Occipital lobe (tissue), 2 donors: Measurements from ENCODE around the gene CT55. TPM values are rescaled to one million over a fixed set of nuclear protein-coding genes. Genes with fewer than 3 reads are reported as not detected.
"Not testable (repeated sequence)": the region's sequence is repeated elsewhere in the genome, so short reads cannot be mapped to it uniquely, and the experiment has no call there.

ENCODE experiments used
- DNase-seq: peaks from one replicate; lab custom pipeline; 2025; lab: John Stamatoyannopoulos, UW
- total RNA-seq: library from RNA; depleted of rRNA; stranded (reverse); fragments of >200 nt; gene quantifications from one replicate; pipeline ENCODE4 v1.2.3, GENCODE V29; 2014

CT55 gene, protein sequence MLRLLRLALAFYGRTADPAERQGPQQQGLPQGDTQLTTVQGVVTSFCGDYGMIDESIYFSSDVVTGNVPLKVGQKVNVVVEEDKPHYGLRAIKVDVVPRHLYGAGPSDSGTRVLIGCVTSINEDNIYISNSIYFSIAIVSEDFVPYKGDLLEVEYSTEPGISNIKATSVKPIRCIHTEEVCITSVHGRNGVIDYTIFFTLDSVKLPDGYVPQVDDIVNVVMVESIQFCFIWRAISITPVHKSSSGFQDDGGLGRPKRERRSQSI
- total RNA-seq, result not detected

DNA sequence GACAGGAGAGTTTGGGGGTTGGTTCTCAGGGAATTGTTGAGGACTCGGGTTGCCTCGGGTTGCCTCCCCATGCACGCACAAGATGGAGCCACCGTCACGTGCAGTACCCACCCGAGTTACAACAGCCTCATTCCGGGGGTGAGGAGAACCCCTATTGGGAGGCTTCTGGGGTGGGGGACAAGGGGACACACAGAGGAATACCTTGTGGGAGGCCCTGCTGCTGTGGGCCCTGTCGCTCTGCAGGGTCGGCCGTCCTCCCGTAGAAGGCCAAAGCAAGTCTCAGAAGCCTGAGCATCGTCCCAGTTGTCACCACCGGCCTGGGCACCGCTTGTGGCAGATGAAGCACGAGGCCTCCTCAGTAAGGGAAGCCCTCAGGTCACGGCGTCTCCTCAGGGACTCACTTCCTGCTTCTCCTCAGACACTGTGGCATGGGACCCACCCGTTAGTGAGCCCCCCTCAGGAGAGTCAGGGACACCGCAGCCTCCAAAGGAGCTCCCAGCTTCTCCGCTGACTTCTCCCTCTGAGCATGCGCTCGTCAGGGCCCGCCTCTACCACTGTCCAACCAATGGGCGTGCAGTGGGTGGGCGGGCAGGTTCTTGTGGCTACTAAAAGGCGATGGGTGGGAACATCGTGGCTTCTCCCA is at the start of gene CT55:
Gene CT55, minus strand, starts transcription at position 522 of the 643 bp plus-strand sequence. Its CDS starts 227 bp downstream, at position 295.
- DNase-seq, result no peak

- DNase-seq, result no peak
These were observed 42.1 kb upstream of the CT55 start for GRCh38 chrX:135213200-135213844.

DNA sequence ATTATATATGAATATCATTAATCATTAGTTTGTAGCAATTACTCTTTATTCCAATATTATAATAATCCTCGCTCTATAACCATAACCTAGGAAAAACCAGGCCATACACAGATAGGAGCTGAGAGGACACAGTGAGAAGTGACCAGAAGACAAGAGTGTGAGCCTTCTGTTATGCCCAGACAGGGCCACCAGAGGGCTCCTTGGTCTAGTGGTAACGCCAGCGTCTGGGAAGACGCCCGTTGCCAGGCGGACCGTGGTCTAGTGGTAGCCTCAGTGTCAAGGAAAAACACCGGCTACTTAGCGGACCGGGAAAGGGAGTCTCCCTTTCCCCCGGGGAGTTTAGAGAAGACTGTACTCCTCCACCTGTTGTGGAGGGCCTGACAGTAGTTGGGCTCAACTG is 35.2 kb upstream of the CT55 start:
- not testable (repeated sequence) for DNase-seq

DNA sequence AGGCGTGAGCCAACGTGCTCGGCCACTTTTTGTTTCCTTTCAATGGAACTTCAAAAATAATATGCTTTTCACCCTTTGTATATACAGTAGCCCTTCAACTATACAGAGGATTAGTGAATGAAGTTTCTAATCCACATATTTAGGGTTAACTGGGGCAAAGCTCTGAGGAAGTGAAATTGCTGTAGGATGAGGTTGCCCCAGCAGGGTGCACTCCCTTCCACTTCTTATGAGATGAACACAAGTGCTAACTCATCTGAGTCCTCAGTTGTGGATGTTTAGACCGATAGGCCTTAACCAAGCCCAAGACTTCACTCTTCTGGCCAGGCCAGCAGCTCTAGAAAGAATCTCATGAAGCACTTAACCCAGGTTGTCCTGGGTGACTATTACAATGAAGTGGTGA is 29.1 kb upstream of the CT55 start:
- no peak for DNase-seq

- no peak for DNase-seq
These were observed 23.5 kb upstream of the CT55 start for GRCh38 chrX:135194684-135195083.

GRCh38 chrX:135193740-135194139 is 22.5 kb upstream of the CT55 start:
- no peak for DNase-seq

GRCh38 chrX:135191838-135192237 is 20.6 kb upstream of the CT55 start:
- DNase-seq, result no peak

DNA sequence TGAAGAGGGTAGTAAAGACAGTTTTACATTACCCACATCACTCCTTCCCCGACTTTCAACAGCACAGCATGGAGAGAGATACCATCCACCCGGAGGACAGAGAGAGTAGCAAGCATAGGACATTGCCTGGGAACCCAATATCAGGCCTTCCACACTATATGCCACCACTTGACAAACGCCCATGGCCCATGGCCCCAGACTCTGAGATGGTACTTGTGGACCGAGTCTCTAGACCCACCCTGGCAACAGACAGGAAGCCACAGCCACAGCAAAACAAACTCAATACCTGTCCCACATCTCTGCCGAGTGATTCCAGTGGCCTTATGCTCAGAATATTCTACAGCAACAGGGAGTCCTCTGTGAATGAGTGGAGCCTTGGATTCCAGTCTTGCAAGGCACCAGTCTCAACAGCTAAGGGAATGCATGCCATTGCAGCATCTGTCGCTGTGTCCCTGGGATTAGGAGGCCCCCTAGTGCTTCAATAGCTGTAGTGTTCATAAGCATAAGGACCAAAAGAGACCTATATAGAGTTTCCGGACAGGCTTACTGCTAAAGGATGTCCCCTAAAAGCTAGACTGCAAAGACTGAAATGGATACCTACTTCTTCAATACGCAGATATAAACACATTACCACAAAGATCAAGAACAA is 14.7 kb upstream of the CT55 start:
- no peak for DNase-seq

DNA sequence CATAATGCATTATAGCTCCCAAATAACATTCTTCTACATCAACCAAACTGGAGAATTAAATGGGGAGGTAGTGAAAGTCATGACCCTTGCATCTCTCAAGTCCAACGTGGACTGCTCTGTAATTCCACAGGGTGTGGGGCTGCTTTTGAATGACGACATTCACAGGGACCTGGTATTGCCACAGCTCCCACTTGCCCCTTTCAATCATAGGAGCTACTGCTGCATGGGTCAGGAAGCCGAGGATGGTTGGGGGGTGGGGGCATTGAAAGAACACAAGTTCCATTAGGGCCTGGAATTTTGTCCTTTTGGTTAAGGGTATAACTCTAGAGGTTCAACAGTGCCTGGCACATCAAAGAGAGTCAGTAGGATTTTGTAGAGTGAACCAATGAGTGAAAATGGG is 7.4 kb upstream of the CT55 start:
- no peak for DNase-seq

GRCh38 chrX:135170468-135170867 is 730 bp downstream of the CT55 start:
- DNase-seq, result no peak

DNA sequence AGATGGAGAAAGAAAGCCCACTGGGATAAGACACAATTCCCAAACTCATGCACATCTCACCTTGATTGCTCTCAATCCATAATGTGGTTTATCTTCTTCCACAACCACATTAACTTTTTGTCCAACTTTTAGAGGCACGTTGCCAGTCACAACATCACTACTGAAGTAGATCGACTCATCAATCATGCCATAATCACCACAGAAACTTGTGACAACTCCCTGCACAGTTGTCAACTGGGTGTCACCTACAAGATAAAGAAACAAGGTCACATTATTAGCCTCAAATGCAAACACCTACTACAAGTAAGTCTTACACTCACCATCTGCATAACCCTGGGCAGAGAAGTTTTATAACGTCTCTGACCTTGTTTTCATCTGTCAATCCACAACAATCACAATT is 1.7 kb downstream of the CT55 start:
- DNase-seq, result not testable (repeated sequence)

- no peak for DNase-seq
These were observed 2.7 kb downstream of the CT55 start for GRCh38 chrX:135168486-135168885.

- not testable (repeated sequence) for DNase-seq
These were observed 16.5 kb downstream of the CT55 start for GRCh38 chrX:135154688-135155087.

DNA sequence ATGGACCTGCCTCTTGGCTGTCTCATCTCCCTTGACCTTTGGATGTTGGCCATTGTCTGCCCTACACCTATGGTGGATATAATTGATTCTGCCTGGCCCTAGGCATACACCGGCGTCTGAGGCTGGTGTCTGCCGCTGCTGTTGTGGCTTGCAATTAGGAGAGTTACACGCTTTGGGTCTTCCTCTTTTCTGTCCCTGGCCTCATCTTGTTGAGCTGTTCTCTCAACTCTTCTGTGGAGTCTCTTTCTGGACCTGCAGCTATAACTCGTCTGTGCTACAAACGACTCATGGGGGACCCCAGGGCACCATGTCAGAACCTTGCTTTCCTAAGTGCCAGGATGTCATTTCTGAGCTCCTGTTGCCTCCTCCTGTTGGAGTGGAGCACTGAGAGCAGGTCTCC is 45.1 kb downstream of the CT55 start:
- DNase-seq, result not testable (repeated sequence)

GRCh38 chrX:135120056-135120576 is 51.1 kb downstream of the CT55 start, which contains the start of gene ETDB:
Gene ETDB, minus strand, starts transcription at chrX:135120526. Its CDS starts 1,265 bp downstream, at chrX:135119261.
- DNase-seq, result not testable (repeated sequence)

DNA sequence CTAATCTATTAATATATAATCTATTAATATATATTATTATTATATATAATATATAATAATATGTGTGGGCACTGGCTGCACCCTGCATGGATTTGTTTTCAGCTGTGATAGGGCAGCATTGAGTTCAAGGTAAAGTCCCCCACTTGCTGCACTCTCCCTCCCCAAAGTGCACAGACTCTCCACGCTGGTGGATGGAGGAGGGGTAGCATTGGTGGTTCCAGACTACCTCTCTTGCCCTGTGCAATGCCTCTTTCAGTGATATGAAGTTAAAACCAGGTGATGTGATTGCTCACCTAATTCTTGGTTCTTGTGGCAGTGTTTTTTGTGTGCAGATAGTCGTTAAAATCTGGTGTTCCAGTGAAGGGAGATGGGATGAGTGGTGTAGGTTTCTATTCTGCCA is 55.1 kb downstream of the CT55 start:
- DNase-seq, result not testable (repeated sequence)

- no peak for DNase-seq
These were observed 56.8 kb downstream of the CT55 start for GRCh38 chrX:135114392-135114791.

GRCh38 chrX:135112743-135113142 is 58.5 kb downstream of the CT55 start:
- DNase-seq, result no peak

DNA sequence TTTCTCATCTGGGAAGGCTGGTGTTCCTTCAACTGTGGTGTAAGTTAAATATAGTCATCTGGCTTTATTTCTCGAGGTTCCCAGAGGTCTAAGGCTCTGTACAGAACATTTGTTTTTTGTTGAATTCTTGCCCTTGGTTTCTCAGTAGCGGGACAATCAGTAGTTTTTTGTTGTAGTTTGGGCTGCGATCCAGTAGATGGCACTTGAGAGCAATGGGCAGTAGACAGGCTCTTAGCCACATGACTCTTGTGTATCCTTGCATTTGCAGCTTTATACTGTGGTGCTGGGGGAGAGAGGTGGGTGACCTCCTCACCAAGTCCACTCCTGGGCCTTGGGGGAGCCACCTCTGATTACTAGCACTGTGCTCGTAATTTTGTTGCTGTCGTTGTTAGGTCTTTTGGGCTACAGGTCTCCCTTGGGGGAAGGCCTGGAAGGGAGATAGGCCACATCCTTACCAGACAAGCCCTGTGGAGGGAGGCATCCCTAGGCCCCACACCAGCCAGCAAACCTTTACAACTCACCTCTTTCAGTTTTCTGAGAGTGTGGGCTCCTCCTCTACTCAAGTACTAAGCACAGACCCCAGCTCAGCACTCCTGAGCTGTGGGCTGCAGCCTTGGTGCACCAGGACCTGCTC is 59.0 kb downstream of the CT55 start:
- DNase-seq, result no peak

DNA sequence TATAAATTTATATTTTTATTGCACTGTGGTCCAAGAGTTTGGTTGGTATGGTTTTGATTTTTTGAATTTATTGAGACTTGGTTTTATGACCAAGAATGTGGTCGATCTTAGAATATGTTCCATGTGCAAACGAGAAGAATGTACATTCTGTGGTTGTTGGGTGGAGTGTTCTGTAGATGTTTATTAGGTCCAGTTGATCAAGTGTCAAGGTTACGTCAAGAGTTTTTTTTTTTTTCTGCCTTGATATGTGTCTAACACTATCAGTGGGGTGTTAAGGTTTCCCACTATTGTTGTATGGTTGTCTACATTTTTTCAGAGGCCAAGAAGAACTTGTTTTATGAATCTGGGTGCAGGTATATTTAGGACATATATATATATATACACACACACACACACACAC is 61.6 kb downstream of the CT55 start:
- no peak for DNase-seq
